ENCODE data around the gene PRELID2. TPM values are rescaled to one million over a fixed set of nuclear protein-coding genes. Genes with fewer than 3 reads are reported as not detected.

Gene PRELID2
- polyA plus RNA-seq, 1 of the 3 experiments (the other 2 are of a cell fraction): 5.3 TPM

DNA sequence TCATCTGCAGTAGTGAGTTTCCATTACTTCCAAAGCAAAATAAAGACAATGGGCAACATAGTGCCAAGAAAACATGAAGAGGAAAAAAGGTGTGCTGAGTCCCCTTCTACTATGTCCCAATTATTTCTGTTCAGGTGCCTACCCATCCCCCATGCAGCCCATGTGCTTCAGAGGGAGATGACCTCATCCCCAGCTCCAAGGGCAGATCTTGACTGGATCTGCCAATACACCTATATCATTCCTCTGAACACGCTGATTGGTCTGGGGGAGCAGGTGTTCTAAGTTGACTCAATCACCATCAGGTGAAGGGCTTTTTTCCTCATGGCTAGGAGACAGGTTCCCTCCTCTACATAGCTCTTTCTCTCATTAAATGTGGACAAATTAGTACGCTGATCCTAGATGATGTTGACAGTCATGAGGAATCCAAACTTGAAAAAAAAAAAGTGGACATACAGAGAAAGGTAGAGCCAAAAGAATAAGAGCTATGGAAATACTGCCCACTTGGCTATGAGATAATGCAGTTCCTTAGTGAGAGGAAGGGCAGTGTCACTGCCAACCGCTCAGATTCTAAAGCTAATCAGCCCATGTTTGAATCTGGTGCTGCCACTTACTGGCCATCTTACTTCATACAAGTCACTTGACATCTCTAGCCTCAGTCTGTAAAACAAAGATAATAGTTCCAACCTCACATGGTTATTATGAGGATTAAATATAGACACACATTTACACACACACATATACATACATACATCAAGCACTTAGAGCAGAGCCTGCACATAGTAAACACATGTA is 23.1 kb downstream of the PRELID2 start:
- H3K9me2 ChIP-seq: no peaks in the 10 kb centered on the region
- ChIA-PET CTCF (interaction anchor here (1.0 to 1.8 kb wide), 4 partner anchors 12 to 1606 kb away, joined by 3 to 8 read pairs (median 4); no protein-coding TSS in a partner anchor), POLR2A (no interaction called here)
- peaks cover 0 to 6% of the 10 kb centered on the region in 2 experiments for H3K36me3 ChIP-seq (replicated peaks in 1 of 2; ENCODE audit: control insufficient read depth in 1 of 2, insufficient read depth in 2 of 2, low read length in 1 of 2)
- H3K27me3 ChIP-seq (ENCODE audit: insufficient read depth): no peaks in the 10 kb centered on the region
- no peak overlapping the region for H2AFZ ChIP-seq (ENCODE audit: low read depth)
- no peak for DNase-seq
- H3K27ac ChIP-seq (ENCODE audit: low read depth in 2 of 2, low read length in 1 of 2): no peak overlapping the region
- 84% methylated on average over 3 of the region's 3 CpGs for WGBS (ENCODE audit: low lambda C conversion rate)
- TF ChIP-seq RAD21 (IDR thresholded peaks at IDR 0.05; ENCODE audit: low read length) (peak; percentile 59), TCF12 (IDR thresholded peaks at IDR 0.05) (no peak), SMC3 (IDR thresholded peaks at IDR 0.05; ENCODE audit: low read depth, low read length) (peak; percentile 30), FOXM1 (IDR thresholded peaks at IDR 0.05; ENCODE audit: low read depth) (no peak)
- TF ChIP-seq, protein P1, sequence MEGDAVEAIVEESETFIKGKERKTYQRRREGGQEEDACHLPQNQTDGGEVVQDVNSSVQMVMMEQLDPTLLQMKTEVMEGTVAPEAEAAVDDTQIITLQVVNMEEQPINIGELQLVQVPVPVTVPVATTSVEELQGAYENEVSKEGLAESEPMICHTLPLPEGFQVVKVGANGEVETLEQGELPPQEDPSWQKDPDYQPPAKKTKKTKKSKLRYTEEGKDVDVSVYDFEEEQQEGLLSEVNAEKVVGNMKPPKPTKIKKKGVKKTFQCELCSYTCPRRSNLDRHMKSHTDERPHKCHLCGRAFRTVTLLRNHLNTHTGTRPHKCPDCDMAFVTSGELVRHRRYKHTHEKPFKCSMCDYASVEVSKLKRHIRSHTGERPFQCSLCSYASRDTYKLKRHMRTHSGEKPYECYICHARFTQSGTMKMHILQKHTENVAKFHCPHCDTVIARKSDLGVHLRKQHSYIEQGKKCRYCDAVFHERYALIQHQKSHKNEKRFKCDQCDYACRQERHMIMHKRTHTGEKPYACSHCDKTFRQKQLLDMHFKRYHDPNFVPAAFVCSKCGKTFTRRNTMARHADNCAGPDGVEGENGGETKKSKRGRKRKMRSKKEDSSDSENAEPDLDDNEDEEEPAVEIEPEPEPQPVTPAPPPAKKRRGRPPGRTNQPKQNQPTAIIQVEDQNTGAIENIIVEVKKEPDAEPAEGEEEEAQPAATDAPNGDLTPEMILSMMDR (IDR thresholded peaks at IDR 0.05): peak; percentile 48
- no peaks in the 10 kb centered on the region for H3K79me2 ChIP-seq (ENCODE audit: insufficient read depth)
- H3K9ac ChIP-seq: no peak overlapping the region
- no peaks in the 10 kb centered on the region for H3F3A ChIP-seq (replicated peaks; ENCODE audit: insufficient read depth)
- H3K9me3 ChIP-seq: no peaks in the 10 kb centered on the region
- H3K4me2 ChIP-seq: no peak overlapping the region
- H3K4me3 ChIP-seq (ENCODE audit: low read depth in 2 of 2, low read length in 1 of 2): no peak overlapping the region
- H4K20me1 ChIP-seq (ENCODE audit: insufficient read depth): no peaks in the 10 kb centered on the region
- H3K4me1 ChIP-seq (ENCODE audit: control insufficient read depth in 1 of 2, insufficient read depth in 2 of 2, low read depth in 1 of 2, low read length in 1 of 2): no peaks in the 10 kb centered on the region

DNA sequence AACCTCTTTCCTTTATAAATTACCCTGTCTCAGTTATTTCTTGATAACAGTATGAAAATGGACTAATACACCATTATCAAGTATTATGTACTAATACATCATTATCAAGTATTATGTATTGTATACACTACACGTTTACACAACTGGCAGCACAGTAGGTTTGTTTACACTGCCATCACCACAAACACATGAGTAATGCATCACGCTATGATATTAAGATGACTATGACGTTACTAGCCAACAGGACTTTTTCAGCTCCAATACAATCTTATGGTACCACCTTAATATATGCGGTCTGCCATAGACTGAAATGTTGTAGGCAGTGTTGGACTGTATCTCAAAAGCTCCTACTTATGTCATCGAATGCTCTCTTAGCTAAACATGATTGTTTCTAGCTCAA is 28.2 kb downstream of the PRELID2 start:
- Histone ChIP-seq H3K9me2 (no peaks in the 10 kb centered on the region; the same call in 1 of the 2 replicates), H3F3A (replicated peaks; ENCODE audit: insufficient read depth) (no peaks in the 10 kb centered on the region), H4K20me1 (ENCODE audit: insufficient read depth) (no peaks in the 10 kb centered on the region), H3K27me3 (ENCODE audit: insufficient read depth) (no peaks in the 10 kb centered on the region), H3K4me2 (no peak overlapping the region), H2AFZ (ENCODE audit: low read depth) (no peak overlapping the region), H3K79me2 (ENCODE audit: insufficient read depth) (no peaks in the 10 kb centered on the region), H3K4me3 (ENCODE audit: low read depth in 2 of 2, low read length in 1 of 2) (no peak overlapping the region), H3K27ac (ENCODE audit: low read depth in 2 of 2, low read length in 1 of 2) (no peak overlapping the region), H3K9ac (no peak overlapping the region), H3K4me1 (ENCODE audit: control insufficient read depth in 1 of 2, insufficient read depth in 2 of 2, low read depth in 1 of 2, low read length in 1 of 2) (no peaks in the 10 kb centered on the region), H3K9me3 (no peaks in the 10 kb centered on the region), H3K36me3 (replicated peaks in 1 of 2; ENCODE audit: control insufficient read depth in 1 of 2, insufficient read depth in 2 of 2, low read length in 1 of 2) (peaks cover 2 to 3% of the 10 kb centered on the region in 2 experiments)
- POLR2A ChIA-PET: no interaction called here
- CTCF ChIA-PET: interaction anchor here (1.9 kb wide), 1 partner anchor 19 kb away, joined by 12 read pairs; no protein-coding TSS in a partner anchor
- DNase-seq: no peak
- TF ChIP-seq YY1 (IDR thresholded peaks at IDR 0.05; ENCODE audit: low read depth) (no peak), ELF1 (IDR thresholded peaks at IDR 0.05) (no peak), RCOR1 (IDR thresholded peaks at IDR 0.05; ENCODE audit: low read length) (no peak), NFIC (IDR thresholded peaks at IDR 0.05; ENCODE audit: borderline replicate concordance) (no peak), GABPA (IDR thresholded peaks at IDR 0.05; ENCODE audit: low read depth) (no peak), SIN3A (IDR thresholded peaks at IDR 0.05; ENCODE audit: borderline replicate concordance, low read depth, low read length) (no peak), RFX5 (IDR thresholded peaks at IDR 0.05; ENCODE audit: low read length) (no peak), NRF1 (IDR thresholded peaks at IDR 0.05; ENCODE audit: low read depth, low read length) (no peak), TEAD4 (IDR thresholded peaks at IDR 0.05; ENCODE audit: borderline replicate concordance, insufficient read depth) (no peak), TAF1 (IDR thresholded peaks at IDR 0.05; ENCODE audit: borderline replicate concordance, low read depth, low read length) (no peak)
- TF ChIP-seq, protein P2, sequence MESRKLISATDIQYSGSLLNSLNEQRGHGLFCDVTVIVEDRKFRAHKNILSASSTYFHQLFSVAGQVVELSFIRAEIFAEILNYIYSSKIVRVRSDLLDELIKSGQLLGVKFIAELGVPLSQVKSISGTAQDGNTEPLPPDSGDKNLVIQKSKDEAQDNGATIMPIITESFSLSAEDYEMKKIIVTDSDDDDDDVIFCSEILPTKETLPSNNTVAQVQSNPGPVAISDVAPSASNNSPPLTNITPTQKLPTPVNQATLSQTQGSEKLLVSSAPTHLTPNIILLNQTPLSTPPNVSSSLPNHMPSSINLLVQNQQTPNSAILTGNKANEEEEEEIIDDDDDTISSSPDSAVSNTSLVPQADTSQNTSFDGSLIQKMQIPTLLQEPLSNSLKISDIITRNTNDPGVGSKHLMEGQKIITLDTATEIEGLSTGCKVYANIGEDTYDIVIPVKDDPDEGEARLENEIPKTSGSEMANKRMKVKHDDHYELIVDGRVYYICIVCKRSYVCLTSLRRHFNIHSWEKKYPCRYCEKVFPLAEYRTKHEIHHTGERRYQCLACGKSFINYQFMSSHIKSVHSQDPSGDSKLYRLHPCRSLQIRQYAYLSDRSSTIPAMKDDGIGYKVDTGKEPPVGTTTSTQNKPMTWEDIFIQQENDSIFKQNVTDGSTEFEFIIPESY (IDR thresholded peaks at IDR 0.05; ENCODE audit: borderline replicate concordance, low read depth): no peak
- TF ChIP-seq, protein P3, sequence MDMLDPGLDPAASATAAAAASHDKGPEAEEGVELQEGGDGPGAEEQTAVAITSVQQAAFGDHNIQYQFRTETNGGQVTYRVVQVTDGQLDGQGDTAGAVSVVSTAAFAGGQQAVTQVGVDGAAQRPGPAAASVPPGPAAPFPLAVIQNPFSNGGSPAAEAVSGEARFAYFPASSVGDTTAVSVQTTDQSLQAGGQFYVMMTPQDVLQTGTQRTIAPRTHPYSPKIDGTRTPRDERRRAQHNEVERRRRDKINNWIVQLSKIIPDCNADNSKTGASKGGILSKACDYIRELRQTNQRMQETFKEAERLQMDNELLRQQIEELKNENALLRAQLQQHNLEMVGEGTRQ (IDR thresholded peaks at IDR 0.05; ENCODE audit: borderline replicate concordance, low read depth, low read length): no peak
- 73% methylated on average over 5 of the region's 5 CpGs for WGBS (ENCODE audit: low lambda C conversion rate)

Data from SK-N-SH (cell line).